ENCODE results near the gene MRPL52. TPM values are rescaled to one million over a fixed set of nuclear protein-coding genes. Genes with fewer than 3 reads are reported as not detected.

MRPL52 gene
- total RNA-seq (100 to 1,000 TPM in 1 of 5 experiments, 10 to 100 TPM in 4; 32.9 to 118 (median 48.2) TPM), polyA plus RNA-seq (100 to 1,000 TPM; 169 to 189 TPM), total RNA-seq (13.6 reads per million, percentile 42 among the genes with 10 or more reads in this experiment)

GRCh38 chr14:22829661-22830442 is at the start of gene MRPL52:
Gene MRPL52 (plus strand): TSS chr14:22829887. CDS start chr14:22829913, 26 bp downstream.
- Mint-ChIP-seq H3K9me3 (peaks cover 0 to 4% (median 0%) of the 10 kb centered on the region in 11 donors), H3K4me3 (peak within 1 kb of the TSS; percentile 74 to 94 (median 91)), H3K27ac (peak within 1 kb of the TSS; percentile 91 to 99 (median 97)), H3K27me3 (peaks cover 0 to 2% (median 0%) of the 10 kb centered on the region in 5 donors), H3K4me1 (peaks cover 11 to 39% (median 32%) of the 10 kb centered on the region in 7 donors), H3K36me3 (peaks cover 0 to 25% (median 9%) of the 10 kb centered on the region in 5 donors)
- Histone ChIP-seq H3K27ac (ENCODE audit: low read depth, low read length) (peak within 1 kb of the TSS; percentile 95), H3K9me3 (ENCODE audit: control insufficient read depth in 2 of 3, low read length in 3 of 3) (no peaks in the 10 kb centered on the region), H3K36me3 (ENCODE audit: control insufficient read depth in 2 of 3, insufficient read depth in 3 of 3, low read length in 3 of 3) (peaks cover 4 to 28% (median 5%) of the 10 kb centered on the region in 3 experiments), H3K4me1 (ENCODE audit: control insufficient read depth in 2 of 2, insufficient read depth in 2 of 2, low read length in 2 of 2) (peaks cover 11 to 21% of the 10 kb centered on the region in 2 donors), H3K27me3 (ENCODE audit: control insufficient read depth in 2 of 2, insufficient read depth in 2 of 2, low read length in 2 of 2) (no peaks in the 10 kb centered on the region), H3K4me3 (ENCODE audit: low read length) (peak within 1 kb of the TSS; percentile 99)
- ATAC-seq = peak; percentile 97
- ChIA-PET CTCF (interaction anchor here (0.6 to 1.4 kb wide), 6 partner anchors 9 to 717 kb away, joined by 3 to 5 read pairs (median 3); no protein-coding TSS in a partner anchor), POLR2A (interaction anchor here (0.8 to 2.5 kb wide), 13 partner anchors 10 to 274 kb away, joined by 3 to 14 read pairs (median 3); partner anchors contain the start of genes DAD1, HAUS4, PRMT5 and RBM23)
- peak; percentile 71 to 90 (median 88) for DNase-seq
- intact Hi-C loops (cut with micrococcal nuclease) = loop anchor here (1.0 to 10.0 kb wide), 11 partner anchors 7 to 243 kb away; partner anchors contain the start of genes DAD1 (in 2 of the 2), LRP10 (in 2 of the 2), OXA1L (in 2 of the 2) and PRMT5 (in 2 of the 2)

- no peak overlapping the region for H3K4me3 ChIP-seq (ENCODE audit: low read length)
- H3K9me3 ChIP-seq (ENCODE audit: control insufficient read depth in 2 of 3, low read length in 3 of 3) = no peaks in the 10 kb centered on the region
- no peaks in the 10 kb centered on the region for H3K36me3 ChIP-seq (ENCODE audit: control insufficient read depth in 2 of 3, insufficient read depth in 3 of 3, low read length in 3 of 3)
- H3K27ac ChIP-seq (ENCODE audit: low read depth, low read length) = no peak overlapping the region
- H3K4me3 Mint-ChIP-seq = no peak overlapping the region
- CTCF ChIA-PET = no interaction called here
- H3K27me3 Mint-ChIP-seq = no peaks in the 10 kb centered on the region
- no peak for ATAC-seq
- peaks cover 0 to 3% (median 0%) of the 10 kb centered on the region in 7 donors for H3K4me1 Mint-ChIP-seq
- H3K27ac Mint-ChIP-seq = no peak overlapping the region
- no peaks in the 10 kb centered on the region for H3K27me3 ChIP-seq (ENCODE audit: control insufficient read depth in 2 of 2, insufficient read depth in 2 of 2, low read length in 2 of 2)
- POLR2A ChIA-PET = no interaction called here
- no peaks in the 10 kb centered on the region for H3K4me1 ChIP-seq (ENCODE audit: control insufficient read depth in 2 of 2, insufficient read depth in 2 of 2, low read length in 2 of 2)
- no peak for DNase-seq
- no peaks in the 10 kb centered on the region for H3K9me3 Mint-ChIP-seq
- peaks cover 0 to 3% (median 0%) of the 10 kb centered on the region in 5 donors for H3K36me3 Mint-ChIP-seq
- intact Hi-C loops (cut with micrococcal nuclease) = no loop called here
Measured at GRCh38 chr14:22780105-22780679, 49.5 kb upstream of the MRPL52 start.

- Histone ChIP-seq H3K9me3 (ENCODE audit: control insufficient read depth in 2 of 3, low read length in 3 of 3) (no peaks in the 10 kb centered on the region), H3K27me3 (ENCODE audit: control insufficient read depth in 2 of 2, insufficient read depth in 2 of 2, low read length in 2 of 2) (no peaks in the 10 kb centered on the region), H3K27ac (ENCODE audit: low read depth, low read length) (no peak overlapping the region), H3K4me1 (ENCODE audit: control insufficient read depth in 2 of 2, insufficient read depth in 2 of 2, low read length in 2 of 2) (no peaks in the 10 kb centered on the region), H3K36me3 (ENCODE audit: control insufficient read depth in 2 of 3, insufficient read depth in 3 of 3, low read length in 3 of 3) (no peaks in the 10 kb centered on the region), H3K4me3 (ENCODE audit: low read length) (no peak overlapping the region)
- no peak for DNase-seq
- CTCF ChIA-PET = no interaction called here
- Mint-ChIP-seq H3K27ac (no peak overlapping the region), H3K9me3 (no peaks in the 10 kb centered on the region), H3K27me3 (no peaks in the 10 kb centered on the region), H3K36me3 (no peaks in the 10 kb centered on the region), H3K4me1 (peaks cover 0 to 3% (median 0%) of the 10 kb centered on the region in 7 donors), H3K4me3 (no peak overlapping the region)
- intact Hi-C loops (cut with micrococcal nuclease) = no loop called here
- POLR2A ChIA-PET = no interaction called here
- ATAC-seq = no peak
Measured at GRCh38 chr14:22780941-22781300, 48.8 kb upstream of the MRPL52 start.

- no peaks in the 10 kb centered on the region for H3K27me3 Mint-ChIP-seq
- H3K9me3 Mint-ChIP-seq = no peaks in the 10 kb centered on the region
- DNase-seq (no peak), ATAC-seq (no peak)
- H3K36me3 ChIP-seq (ENCODE audit: control insufficient read depth in 2 of 3, insufficient read depth in 3 of 3, low read length in 3 of 3) = no peaks in the 10 kb centered on the region
- H3K4me1 Mint-ChIP-seq = peaks cover 0 to 3% (median 0%) of the 10 kb centered on the region in 7 donors
- ChIA-PET POLR2A (no interaction called here), CTCF (interaction anchor here (1.2 kb wide), 1 partner anchor 71 kb away, joined by 3 read pairs; no protein-coding TSS in a partner anchor)
- no peak overlapping the region for H3K27ac Mint-ChIP-seq
- H3K27me3 ChIP-seq (ENCODE audit: control insufficient read depth in 2 of 2, insufficient read depth in 2 of 2, low read length in 2 of 2) = no peaks in the 10 kb centered on the region
- H3K4me3 ChIP-seq (ENCODE audit: low read length) = no peak overlapping the region
- no peaks in the 10 kb centered on the region for H3K36me3 Mint-ChIP-seq
- no peaks in the 10 kb centered on the region for H3K4me1 ChIP-seq (ENCODE audit: control insufficient read depth in 2 of 2, insufficient read depth in 2 of 2, low read length in 2 of 2)
- H3K4me3 Mint-ChIP-seq = no peak overlapping the region
- intact Hi-C loops (cut with micrococcal nuclease) = no loop called here
- H3K27ac ChIP-seq (ENCODE audit: low read depth, low read length) = no peak overlapping the region
- no peaks in the 10 kb centered on the region for H3K9me3 ChIP-seq (ENCODE audit: control insufficient read depth in 2 of 3, low read length in 3 of 3)
Measured at GRCh38 chr14:22781301-22781991, 48.2 kb upstream of the MRPL52 start.

- intact Hi-C loops (cut with micrococcal nuclease) = no loop called here
- H3K27ac Mint-ChIP-seq = no peak overlapping the region
- DNase-seq (no peak), ATAC-seq (no peak)
- H3K4me1 Mint-ChIP-seq = peaks cover 0 to 9% (median 0%) of the 10 kb centered on the region in 7 donors
- Histone ChIP-seq H3K4me1 (ENCODE audit: control insufficient read depth in 2 of 2, insufficient read depth in 2 of 2, low read length in 2 of 2) (no peaks in the 10 kb centered on the region), H3K27me3 (ENCODE audit: control insufficient read depth in 2 of 2, insufficient read depth in 2 of 2, low read length in 2 of 2) (no peaks in the 10 kb centered on the region), H3K9me3 (ENCODE audit: control insufficient read depth in 2 of 3, low read length in 3 of 3) (no peaks in the 10 kb centered on the region), H3K27ac (ENCODE audit: low read depth, low read length) (no peak overlapping the region), H3K36me3 (ENCODE audit: control insufficient read depth in 2 of 3, insufficient read depth in 3 of 3, low read length in 3 of 3) (no peaks in the 10 kb centered on the region), H3K4me3 (ENCODE audit: low read length) (no peak overlapping the region)
- H3K4me3 Mint-ChIP-seq = no peak overlapping the region
- H3K27me3 Mint-ChIP-seq = no peaks in the 10 kb centered on the region
- H3K36me3 Mint-ChIP-seq = no peaks in the 10 kb centered on the region
- ChIA-PET POLR2A (no interaction called here), CTCF (no interaction called here)
- H3K9me3 Mint-ChIP-seq = no peaks in the 10 kb centered on the region
Measured at GRCh38 chr14:22786685-22787084, 43.0 kb upstream of the MRPL52 start.

GRCh38 chr14:22791301-22791700 is 38.4 kb upstream of the MRPL52 start:
- H3K4me1 Mint-ChIP-seq = peaks cover 0 to 8% (median 0%) of the 10 kb centered on the region in 7 donors
- POLR2A ChIA-PET = no interaction called here
- H3K36me3 Mint-ChIP-seq = peaks cover 0 to 4% (median 0%) of the 10 kb centered on the region in 5 donors
- H3K27me3 Mint-ChIP-seq = peaks cover 0 to 11% (median 6%) of the 10 kb centered on the region in 5 donors
- no peaks in the 10 kb centered on the region for H3K9me3 ChIP-seq (ENCODE audit: control insufficient read depth in 2 of 3, low read length in 3 of 3)
- H3K4me1 ChIP-seq (ENCODE audit: control insufficient read depth in 2 of 2, insufficient read depth in 2 of 2, low read length in 2 of 2) = no peaks in the 10 kb centered on the region
- ATAC-seq = peak; percentile 35
- DNase-seq = no peak
- no peaks in the 10 kb centered on the region for H3K36me3 ChIP-seq (ENCODE audit: control insufficient read depth in 2 of 3, insufficient read depth in 3 of 3, low read length in 3 of 3)
- intact Hi-C loops (cut with micrococcal nuclease) = no loop called here
- no peak overlapping the region for H3K27ac Mint-ChIP-seq
- no peak overlapping the region for H3K4me3 ChIP-seq (ENCODE audit: low read length)
- H3K27me3 ChIP-seq (ENCODE audit: control insufficient read depth in 2 of 2, insufficient read depth in 2 of 2, low read length in 2 of 2) = no peaks in the 10 kb centered on the region
- no peak overlapping the region for H3K4me3 Mint-ChIP-seq
- CTCF ChIA-PET = no interaction called here
- H3K27ac ChIP-seq (ENCODE audit: low read depth, low read length) = no peak overlapping the region
- no peaks in the 10 kb centered on the region for H3K9me3 Mint-ChIP-seq
